SKM-1 (cell line): Measurements from ENCODE around the gene NCOA1.
"Not testable (repeated sequence)": the region's sequence is repeated elsewhere in the genome, so short reads cannot be mapped to it uniquely, and the experiment has no call there.

Experiments
- DNase-seq: peaks from one replicate; lab custom pipeline; 2025; ENCODE audit not compliant: unreplicated experiment; lab: John Stamatoyannopoulos, UW

The NCOA1 gene

GRCh38 chr2:24505534-24506275 lies 14.7 kb downstream of the NCOA1 start:
- DNase-seq = no peak

GRCh38 chr2:24507549-24507948 lies 16.5 kb downstream of the NCOA1 start:
- DNase-seq = no peak

DNA sequence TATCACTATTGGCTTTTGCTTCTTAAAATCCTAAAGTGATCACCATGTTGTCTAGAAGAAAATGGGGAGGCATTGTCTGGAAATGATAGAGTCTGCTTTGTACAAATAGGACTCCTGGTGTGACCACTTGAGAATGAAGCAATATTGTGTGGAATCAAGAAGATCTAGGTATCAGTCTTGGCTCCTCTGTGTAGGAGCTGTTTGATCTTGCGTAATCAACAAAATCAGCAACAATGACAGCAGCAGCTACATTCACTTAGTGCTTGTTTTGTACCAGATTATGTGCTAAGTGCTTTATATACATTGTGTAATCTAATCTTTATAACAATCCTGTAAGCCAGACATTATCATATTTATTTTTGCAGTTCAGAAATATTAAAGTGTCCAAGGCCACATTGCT lies 17.8 kb downstream of the NCOA1 start:
- DNase-seq = no peak

GRCh38 chr2:24509425-24509824 lies 18.4 kb downstream of the NCOA1 start:
- DNase-seq = no peak

DNA sequence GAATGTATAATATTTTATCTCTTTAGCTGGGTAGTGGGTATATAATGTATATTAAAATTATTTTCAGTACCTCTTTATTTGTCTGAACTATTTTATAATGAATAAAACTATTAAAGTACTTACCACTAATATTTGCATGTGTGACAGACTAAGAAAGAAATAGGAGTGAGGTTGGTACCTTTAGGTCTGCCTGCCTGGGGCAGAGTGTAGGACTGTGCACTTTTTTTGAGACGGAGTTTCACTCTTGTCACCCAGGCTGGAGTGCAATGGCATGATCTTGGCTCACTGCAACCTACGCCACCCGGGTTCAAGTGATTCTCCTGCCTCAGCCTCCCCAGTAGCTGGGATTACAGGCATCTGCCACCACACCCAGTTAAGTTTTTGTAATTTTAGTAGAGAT lies 18.8 kb downstream of the NCOA1 start:
- DNase-seq = no peak

DNA sequence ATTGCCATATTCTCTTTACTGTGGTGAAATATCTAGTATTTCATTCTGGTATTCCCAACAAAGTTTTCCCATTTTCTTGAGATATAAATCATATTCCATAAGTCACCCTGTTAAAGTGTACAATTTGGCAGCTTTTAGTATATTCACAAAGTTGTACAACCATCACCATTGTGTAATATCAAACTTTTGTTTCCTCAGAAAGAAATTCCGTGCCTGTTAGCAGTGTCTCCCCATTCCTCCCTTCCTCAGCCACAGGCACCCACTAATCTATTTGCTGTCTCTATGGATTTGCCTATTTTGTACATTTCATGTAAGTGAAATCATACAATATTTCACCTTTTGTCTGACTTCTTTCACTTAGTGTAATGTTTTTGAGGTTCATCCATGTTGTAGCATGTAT lies 19.7 kb downstream of the NCOA1 start:
- no peak for DNase-seq

- no peak for DNase-seq
Observed at GRCh38 chr2:24511198-24511597, 20.1 kb downstream of the NCOA1 start.

GRCh38 chr2:24511894-24512293 lies 20.8 kb downstream of the NCOA1 start:
- no peak for DNase-seq

DNA sequence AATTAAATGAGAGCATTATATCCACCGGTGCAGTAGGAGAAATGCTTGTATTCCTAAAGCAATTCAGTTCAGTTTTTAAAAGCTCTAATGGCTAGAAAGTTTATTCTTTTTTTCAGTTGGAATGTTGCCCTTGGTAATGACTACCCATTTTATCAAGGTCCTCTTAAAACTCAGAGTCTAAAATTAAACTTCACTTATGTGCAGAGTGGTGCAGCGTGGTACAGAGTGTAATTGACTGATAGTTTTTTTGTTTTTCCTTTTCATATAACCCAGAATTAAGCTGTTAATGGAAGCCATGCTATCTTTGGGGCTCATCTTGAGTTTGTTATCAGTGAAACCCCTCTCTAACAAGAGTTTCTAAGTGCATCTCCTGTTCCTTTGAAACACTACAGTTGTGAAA lies 21.4 kb downstream of the NCOA1 start:
- no peak for DNase-seq

- DNase-seq = no peak
Observed at GRCh38 chr2:24512831-24513230, 21.8 kb downstream of the NCOA1 start.

DNA sequence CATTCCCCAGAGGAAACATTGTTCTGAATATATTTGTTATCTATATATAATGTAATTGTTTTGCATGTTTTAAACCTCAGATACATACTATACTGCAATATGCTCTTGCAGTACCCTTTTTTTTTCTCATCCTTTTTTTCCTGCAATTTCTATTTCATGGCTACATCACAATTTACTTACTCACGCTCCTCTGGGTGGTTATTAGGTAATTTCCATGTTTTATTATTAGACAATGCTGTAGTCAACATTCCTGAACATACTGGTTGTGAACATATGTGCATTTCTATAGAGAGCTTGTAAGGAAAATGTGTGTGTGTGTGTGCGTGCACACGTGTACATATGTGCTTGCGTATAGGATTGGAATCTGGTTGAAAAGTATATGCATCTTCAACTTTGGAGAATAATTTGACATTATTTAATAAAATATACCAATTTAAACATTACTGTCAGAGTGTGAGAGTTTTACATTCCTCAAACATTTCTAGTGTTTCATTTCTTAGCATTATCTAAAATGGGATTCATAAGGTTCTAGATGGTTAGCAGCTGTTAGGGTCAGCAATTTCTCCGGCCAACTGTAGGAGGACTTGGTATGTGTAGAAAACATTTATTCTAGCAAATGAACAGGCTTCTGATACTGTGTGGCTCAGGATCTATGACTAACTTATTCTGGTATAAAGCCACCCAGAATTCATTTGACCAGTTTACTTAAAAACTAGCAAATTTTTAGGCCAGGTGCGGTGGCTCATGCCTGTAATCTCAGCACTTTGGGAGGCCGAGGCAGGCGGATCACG lies 22.4 kb downstream of the NCOA1 start:
- DNase-seq = no peak

GRCh38 chr2:24514820-24515219 lies 23.8 kb downstream of the NCOA1 start:
- DNase-seq = no peak

- no peak for DNase-seq
Observed at GRCh38 chr2:24515335-24515734, 24.3 kb downstream of the NCOA1 start.

DNA sequence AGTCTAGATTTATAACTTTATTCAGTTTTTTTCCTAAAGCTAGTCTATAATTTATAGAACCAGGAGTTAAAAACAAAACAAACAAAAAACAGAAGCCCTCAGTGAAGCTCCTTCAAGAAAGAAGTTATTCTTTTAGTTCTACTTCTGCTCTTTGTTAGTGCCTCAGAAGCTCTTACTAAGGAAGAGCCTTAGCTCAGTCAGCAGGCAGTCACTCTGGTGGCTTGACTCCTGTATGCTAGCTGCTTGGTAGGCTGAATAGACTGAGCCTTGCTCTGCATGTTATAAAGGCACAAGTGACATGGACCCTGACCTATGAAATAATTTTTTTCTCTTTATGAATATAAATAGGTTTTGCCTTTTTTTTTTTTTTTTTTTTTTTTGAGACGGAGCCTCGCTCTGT lies 24.8 kb downstream of the NCOA1 start:
- DNase-seq = no peak

DNA sequence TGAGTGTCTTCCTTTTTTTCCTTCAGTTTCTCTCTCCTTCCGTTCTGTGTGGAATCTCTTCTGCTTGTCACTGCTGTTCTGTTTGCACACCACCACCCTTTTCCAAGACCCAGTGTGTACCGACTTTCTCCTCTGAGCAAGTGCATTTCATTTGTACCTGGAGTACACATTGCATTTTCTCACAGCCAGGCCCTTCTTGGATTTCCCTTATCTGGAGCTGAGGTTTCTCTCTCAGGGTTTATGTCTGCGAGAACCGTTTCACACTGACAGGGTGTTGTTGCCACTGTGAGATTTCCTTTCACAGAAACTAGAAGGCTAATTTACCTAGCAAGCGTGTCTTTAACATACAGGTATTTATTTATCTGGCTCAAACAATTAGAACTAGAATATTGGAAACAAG lies 26.2 kb downstream of the NCOA1 start:
- DNase-seq = no peak

DNA sequence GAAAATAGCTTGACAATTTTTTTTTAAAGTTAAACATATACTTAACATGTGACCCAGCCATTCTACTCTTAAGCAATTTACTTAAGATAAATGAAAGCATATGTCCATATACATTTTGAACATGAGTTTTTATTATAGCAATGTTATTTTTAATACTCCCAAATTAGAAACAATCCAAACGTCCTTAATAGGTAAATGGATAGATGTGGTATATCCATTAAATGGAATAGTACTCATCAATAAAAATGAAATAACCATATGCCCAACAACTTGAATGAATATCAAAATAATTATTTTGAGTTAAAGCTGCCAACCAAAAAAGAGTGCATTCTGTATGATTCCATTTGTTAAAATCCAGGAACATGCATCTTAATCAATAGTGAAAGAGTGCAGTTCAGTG lies 29.1 kb downstream of the NCOA1 start:
- no peak for DNase-seq

DNA sequence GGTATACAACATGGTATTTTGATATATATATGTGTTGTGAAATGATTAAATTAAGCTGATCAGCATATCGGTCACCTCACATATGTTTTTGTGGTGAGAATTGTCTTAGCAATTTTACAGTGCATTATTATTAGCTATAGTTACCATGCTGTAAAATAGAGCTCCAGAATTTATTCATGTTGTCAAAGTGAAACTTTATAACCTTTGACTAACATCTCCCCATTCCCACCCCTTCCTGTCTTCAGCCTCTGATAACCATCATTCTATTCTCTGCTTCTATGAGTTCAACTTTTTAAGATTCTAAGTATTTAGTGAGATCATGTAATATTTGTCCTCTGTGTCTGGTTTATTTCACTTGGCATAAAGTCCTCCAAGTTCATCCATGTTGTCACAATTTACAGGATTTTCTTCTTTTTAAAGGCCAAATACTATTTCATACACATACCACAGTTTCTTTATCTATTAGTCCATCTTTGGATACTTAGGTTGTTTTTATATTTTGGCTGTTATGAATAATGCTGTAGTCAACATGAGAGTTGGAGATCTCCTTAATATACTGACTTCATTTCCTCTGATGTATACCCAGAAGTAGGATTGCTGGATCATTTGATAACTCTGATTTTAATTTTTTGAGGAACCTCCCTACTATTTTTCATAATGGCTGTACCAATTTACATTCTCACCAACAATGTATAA lies 30.3 kb downstream of the NCOA1 start:
- DNase-seq = no peak

DNA sequence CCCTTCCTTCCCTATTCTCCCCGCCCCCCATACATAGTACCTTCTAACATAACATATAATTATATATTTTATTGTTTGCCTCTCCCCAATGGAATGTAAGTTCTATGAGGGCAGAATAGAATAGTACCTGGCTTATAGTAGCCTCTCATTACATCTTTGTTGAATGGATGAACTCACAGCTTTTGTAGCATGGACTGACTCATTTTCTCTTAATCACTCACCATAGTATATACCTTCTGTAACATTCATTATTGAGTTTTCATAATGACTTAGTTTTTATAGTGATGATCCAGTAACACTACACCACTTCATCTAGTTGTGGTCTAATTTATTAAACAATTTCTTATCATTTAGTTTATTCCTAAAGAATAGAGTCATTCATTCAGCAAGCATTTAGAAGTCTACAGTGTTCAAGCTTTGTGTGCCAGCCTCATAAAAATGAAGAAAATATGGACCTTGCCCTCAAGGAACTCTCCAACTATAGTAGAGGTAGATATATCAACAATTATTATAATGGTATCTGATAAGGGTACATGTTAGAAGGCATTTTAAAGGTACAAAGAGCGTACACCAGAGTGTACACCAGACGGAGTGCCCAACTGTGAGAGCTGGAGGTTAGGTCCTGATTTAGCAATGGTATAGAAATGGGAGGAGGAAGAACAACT lies 31.1 kb downstream of the NCOA1 start:
- no peak for DNase-seq

GRCh38 chr2:24527536-24527935 lies 36.5 kb downstream of the NCOA1 start:
- DNase-seq = no peak

GRCh38 chr2:24530796-24531195 lies 39.7 kb downstream of the NCOA1 start:
- no peak for DNase-seq

- not testable (repeated sequence) for DNase-seq
Observed at GRCh38 chr2:24531610-24532009, 40.6 kb downstream of the NCOA1 start.
